Activated B cell treated with CpG ODN at 0.5 μM for 24 hours (primary cell): Measurements from ENCODE around the gene CAMK1. TPM values are rescaled to one million over a fixed set of nuclear protein-coding genes. Genes with fewer than 3 reads are reported as not detected.

Experiments used
- ATAC-seq: fragments of 200-7000 bp; cut with Tn5 transposase; one replicate; pipeline ENCODE4 v1.10.0; 2021; ENCODE audit warnings: low read depth, mild to moderate bottlenecking, moderate library complexity
- CTCF ChIA-PET: fragments of 350-600 bp; sonication (Branson Sonifier 250); formaldehyde crosslinking; loops from one replicate; lab custom pipeline; 2021; ENCODE audit warnings: antibody characterized with exemption; lab: Charles Lee
- POLR2A ChIA-PET: fragments of 350-600 bp; sonication (Branson Sonifier 250); formaldehyde crosslinking; loops from one replicate; lab custom pipeline; 2021; ENCODE audit warnings: antibody characterized with exemption; lab: Charles Lee
- DNase-seq: peaks from one replicate; pipeline ENCODE4 v3.0.0; 2022
- H3K27ac Mint-ChIP-seq: one replicate; pipeline ENCODE4 v1.8.0; 2020; ENCODE audit warnings: mixed read lengths
- H3K27me3 Mint-ChIP-seq: one replicate; pipeline ENCODE4 v1.8.0; 2021; ENCODE audit warnings: mixed read lengths
- H3K36me3 Mint-ChIP-seq: one replicate; pipeline ENCODE4 v1.8.0; 2021; ENCODE audit warnings: low read depth, mixed read lengths
- H3K4me1 Mint-ChIP-seq: one replicate; pipeline ENCODE4 v1.8.0; 2021; ENCODE audit warnings: mixed read lengths
- H3K4me3 Mint-ChIP-seq: one replicate; pipeline ENCODE4 v1.8.0; 2020; ENCODE audit warnings: mild to moderate bottlenecking, mixed read lengths
- H3K9me3 Mint-ChIP-seq: one replicate; pipeline ENCODE4 v1.8.0; 2020; ENCODE audit warnings: mixed read lengths
- CTCF ChIP-seq: fragments of 200-600 bp; IDR thresholded peaks from one replicate; pipeline ENCODE4 v1.8.0; 2022; ENCODE audit warnings: antibody characterized with exemption, mild to moderate bottlenecking
- intact Hi-C: fragments of 100-400 bp; cut with micrococcal nuclease; formaldehyde crosslinking; loops from one replicate; pipeline ENCODE4 v1.15.1; 2024
- total RNA-seq: library from RNA; stranded (reverse); gene quantifications from 2 replicates; pipeline ENCODE4 v1.2.3, GENCODE V29; 2022

CAMK1 gene
- total RNA-seq, 1 donor from 2014 or later = 1.7 TPM

GRCh38 chr3:9795207-9795606 lies 25.5 kb upstream of the CAMK1 start:
- ChIA-PET POLR2A (interaction anchor here (0.6 to 6.2 kb wide), 16 partner anchors 9 to 453 kb away, joined by 3 to 146 read pairs (median 4); partner anchors contain the start of genes BRPF1, CRELD1, JAGN1 and MTMR14), CTCF (interaction anchor here (0.8 to 1.6 kb wide), 7 partner anchors 10 to 291 kb away, joined by 3 to 5 read pairs (median 4); partner anchors contain the start of genes OGG1 and TTLL3)
- Mint-ChIP-seq H3K27me3 (no peaks in the 10 kb centered on the region), H3K4me3 (peak overlapping the region; percentile 99), H3K36me3 (peaks cover 63% of the 10 kb centered on the region), H3K9me3 (no peaks in the 10 kb centered on the region), H3K4me1 (peaks cover 67% of the 10 kb centered on the region), H3K27ac (peak overlapping the region; percentile 100)
- ATAC-seq = peak; percentile 51
- intact Hi-C loops = loop anchor here (1.0 to 10.0 kb wide), 2 partner anchors 14 to 530 kb away; partner anchors contain the start of gene SEC13
- no peak for DNase-seq
- TF ChIP-seq CTCF = no peak

- peaks cover 63% of the 10 kb centered on the region for H3K36me3 Mint-ChIP-seq
- intact Hi-C loops = loop anchor here (5.0 to 10.0 kb wide), 2 partner anchors 323 to 530 kb away; partner anchors contain the start of genes BRK1 and SEC13
- peak overlapping the region; percentile 99 for H3K4me3 Mint-ChIP-seq
- no peaks in the 10 kb centered on the region for H3K9me3 Mint-ChIP-seq
- CTCF ChIA-PET = interaction anchor here (1.6 kb wide), 1 partner anchor 44 kb away, joined by 5 read pairs; the partner anchor contains the start of gene OGG1
- POLR2A ChIA-PET = interaction anchor here (0.8 to 6.2 kb wide), 5 partner anchors 12 to 192 kb away, joined by 6 to 146 read pairs (median 106); partner anchors contain the start of genes EMC3, OGG1 and TTLL3
- TF ChIP-seq CTCF = no peak
- H3K27ac Mint-ChIP-seq = peak overlapping the region; percentile 100
- H3K4me1 Mint-ChIP-seq = peaks cover 70% of the 10 kb centered on the region
- no peaks in the 10 kb centered on the region for H3K27me3 Mint-ChIP-seq
- no peak for DNase-seq
- ATAC-seq = no peak
Observed at GRCh38 chr3:9794400-9794799, 24.7 kb upstream of the CAMK1 start.

- Mint-ChIP-seq H3K4me1 (peaks cover 70% of the 10 kb centered on the region), H3K27ac (peak overlapping the region; percentile 100), H3K27me3 (no peaks in the 10 kb centered on the region), H3K4me3 (peak overlapping the region; percentile 99), H3K36me3 (peaks cover 61% of the 10 kb centered on the region), H3K9me3 (no peaks in the 10 kb centered on the region)
- ATAC-seq (peak; percentile 2), DNase-seq (no peak)
- no peak for TF ChIP-seq CTCF
- intact Hi-C loops = loop anchor here (2.0 to 10.0 kb wide), 4 partner anchors 140 to 532 kb away; partner anchors contain the start of genes BRK1, CRELD1, EMC3 and SEC13
- ChIA-PET CTCF (interaction anchor here (1.0 to 1.3 kb wide), 3 partner anchors 11 to 140 kb away, joined by 4 to 8 read pairs (median 7); partner anchors contain the start of gene CRELD1), POLR2A (interaction anchor here (0.6 to 6.2 kb wide), 34 partner anchors 8 to 569 kb away, joined by 3 to 146 read pairs (median 6); partner anchors contain the start of genes BRPF1, CAMK1, CRELD1 and EMC3)
Observed at GRCh38 chr3:9793161-9793781, 23.5 kb upstream of the CAMK1 start.

- ChIA-PET POLR2A (interaction anchor here (0.6 to 6.2 kb wide), 33 partner anchors 9 to 570 kb away, joined by 3 to 146 read pairs (median 6); partner anchors contain the start of genes BRPF1, CAMK1, CRELD1 and EMC3), CTCF (interaction anchor here (0.9 to 1.3 kb wide), 4 partner anchors 11 to 140 kb away, joined by 3 to 8 read pairs (median 6); partner anchors contain the start of gene CRELD1)
- intact Hi-C loops = loop anchor here (1.0 to 10.0 kb wide), 12 partner anchors 12 to 532 kb away; partner anchors contain the start of genes BRK1, BRPF1, CRELD1 and EMC3
- TF ChIP-seq CTCF = no peak
- Mint-ChIP-seq H3K4me3 (peak within 1 kb of the TSS; percentile 99), H3K4me1 (peaks cover 67% of the 10 kb centered on the region), H3K36me3 (peaks cover 57% of the 10 kb centered on the region), H3K27me3 (no peaks in the 10 kb centered on the region), H3K27ac (peak within 1 kb of the TSS; percentile 100), H3K9me3 (no peaks in the 10 kb centered on the region)
- ATAC-seq (peak; percentile 75), DNase-seq (peak; percentile 92)
Observed at GRCh38 chr3:9792405-9793160, 22.8 kb upstream of the CAMK1 start, which contains the start of the genes ARPC4 and TADA3. TSS of gene ARPC4 (plus strand) at chr3:9793082. CDS start at chr3:9793122, 40 bp downstream. TSS of gene TADA3 (minus strand) at chr3:9792473. CDS start at chr3:9791466, 1,007 bp downstream.
